ENCODE data around the gene TPK1.
A peak's percentile ranks its signal among the peaks of the same experiment; 100 is the strongest.

TPK1 gene

GRCh38 chr7:144519925-144520324, 315.9 kb downstream of the TPK1 start:
- DNase-seq, result no peak

DNA sequence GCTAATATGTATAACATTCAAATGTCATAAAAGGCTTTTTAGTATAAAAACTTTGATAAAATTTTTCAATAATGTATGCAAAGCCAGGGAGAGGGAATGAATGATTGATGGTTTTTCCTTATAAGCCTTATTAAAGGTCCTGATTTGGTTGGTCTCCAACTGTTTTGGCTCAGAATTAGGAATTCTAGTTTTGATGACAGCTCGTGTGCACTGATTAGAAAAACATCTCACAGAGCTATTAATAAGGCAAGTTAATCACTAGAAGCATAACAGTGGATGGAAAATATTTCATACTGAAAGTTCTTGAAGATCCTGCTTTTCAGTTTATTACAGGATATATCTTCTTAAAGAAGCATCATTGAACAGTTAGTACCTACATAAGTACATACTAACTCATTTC, 317.5 kb downstream of the TPK1 start:
- DNase-seq, result no peak

DNA sequence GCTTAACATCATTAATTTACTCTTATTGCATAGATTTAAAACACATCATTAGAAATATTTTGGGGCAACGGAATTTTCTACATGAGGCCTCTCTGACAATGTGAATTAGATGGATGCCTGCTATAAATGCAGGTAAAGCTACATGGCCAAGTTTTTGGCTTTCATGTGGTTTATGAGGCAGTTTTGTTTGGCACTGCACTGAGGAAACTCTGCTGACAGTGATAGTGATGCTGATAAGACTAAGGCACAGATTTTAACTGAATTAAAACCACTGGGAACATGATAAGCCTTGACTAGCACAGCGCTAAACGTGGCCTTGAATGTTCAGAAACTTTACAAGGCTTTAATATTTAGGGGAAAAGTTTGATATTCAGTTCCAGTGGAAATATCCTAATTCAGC, 318.1 kb downstream of the TPK1 start:
- no peak for DNase-seq

- DNase-seq, result no peak
These were observed 318.9 kb downstream of the TPK1 start for GRCh38 chr7:144516729-144517525.

GRCh38 chr7:144513334-144513733, 322.5 kb downstream of the TPK1 start:
- DNase-seq, result peak; percentile 5

DNA sequence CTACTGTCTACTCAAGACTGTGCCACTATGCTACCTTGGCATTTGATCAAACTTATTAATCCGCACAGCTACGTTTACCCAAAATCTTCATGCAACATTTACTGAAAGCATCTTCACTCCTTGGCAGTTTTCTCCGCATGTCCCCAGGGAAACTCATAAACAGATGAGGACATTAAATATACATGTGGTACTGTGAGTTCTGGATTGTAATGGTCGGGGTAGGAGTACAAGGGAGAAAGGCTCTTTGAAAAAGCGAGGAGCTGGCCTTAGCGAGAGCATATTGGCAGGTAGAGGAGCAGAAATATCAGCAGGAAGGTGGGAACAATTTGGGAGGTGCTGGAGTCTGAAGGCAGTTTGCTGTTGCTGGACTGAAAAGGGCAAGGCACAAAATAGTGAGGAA, 325.2 kb downstream of the TPK1 start:
- no peak for DNase-seq

- DNase-seq, result no peak
These were observed 327.2 kb downstream of the TPK1 start for GRCh38 chr7:144508702-144509101.

- no peak for DNase-seq
These were observed 332.6 kb downstream of the TPK1 start for GRCh38 chr7:144503215-144503614.

- DNase-seq, result no peak
These were observed 335.6 kb downstream of the TPK1 start for GRCh38 chr7:144500225-144500624.

DNA sequence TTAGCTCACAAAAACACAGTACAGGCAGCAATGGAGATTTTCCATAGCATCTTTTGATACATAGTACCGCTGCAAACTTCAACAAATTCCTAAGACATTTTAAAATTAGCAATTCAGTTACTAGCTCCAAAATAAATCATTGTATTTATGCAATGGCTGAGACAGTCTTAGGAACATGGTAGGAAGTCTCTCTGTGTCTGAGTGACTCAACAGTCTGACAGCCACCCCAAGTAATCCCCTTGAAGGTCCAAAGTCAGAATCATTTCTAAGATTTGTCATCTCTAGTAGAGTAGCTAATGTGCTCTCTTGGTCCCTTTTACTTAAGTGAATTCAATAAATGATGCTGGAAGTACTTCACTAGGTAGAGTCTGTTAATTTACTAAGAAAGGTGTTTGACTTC, 338.6 kb downstream of the TPK1 start:
- no peak for DNase-seq

- no peak for DNase-seq
These were observed 341.5 kb downstream of the TPK1 start for GRCh38 chr7:144494355-144494754.

DNA sequence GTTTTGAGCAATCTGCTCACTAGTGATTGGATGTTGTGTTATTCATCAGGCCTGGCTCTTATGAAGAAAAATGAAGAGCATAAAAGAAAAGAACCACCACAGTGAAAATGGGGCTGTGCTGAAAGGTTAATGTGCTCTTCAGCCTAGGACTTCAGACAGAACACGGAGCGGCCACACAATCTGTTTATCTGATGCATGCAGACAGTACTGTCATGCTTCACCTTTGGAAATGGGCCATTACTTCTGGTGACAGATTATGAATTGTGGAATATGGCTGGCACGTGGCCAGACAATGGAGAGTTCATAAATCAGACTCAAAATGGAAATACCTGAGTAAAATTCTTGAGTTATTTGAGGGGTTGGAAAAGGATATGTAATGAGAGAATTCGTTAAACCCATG, 346.3 kb downstream of the TPK1 start:
- peak; percentile 23 for DNase-seq

- DNase-seq, result no peak
These were observed 346.9 kb downstream of the TPK1 start for GRCh38 chr7:144488977-144489376.

- DNase-seq, result no peak
These were observed 348.0 kb downstream of the TPK1 start for GRCh38 chr7:144487901-144488300.

DNA sequence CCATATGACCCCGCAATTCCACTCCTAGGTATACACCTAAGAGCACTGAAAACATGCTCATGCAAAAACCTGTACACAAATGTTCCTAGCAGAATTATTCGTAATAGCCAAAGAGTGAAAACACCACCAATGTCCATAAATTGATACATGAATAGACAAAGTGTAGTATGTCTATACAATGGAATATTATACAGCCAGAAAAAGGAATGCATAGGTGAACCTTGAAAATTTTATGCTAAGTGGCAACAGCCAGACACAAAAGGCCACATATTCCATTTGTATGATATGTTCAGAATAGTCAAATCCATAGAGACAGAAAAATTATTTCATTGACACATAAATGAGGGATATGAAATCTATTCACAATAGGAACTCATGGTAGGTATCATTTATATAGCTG, 351.4 kb downstream of the TPK1 start:
- DNase-seq, result no peak

GRCh38 chr7:144483189-144483588, 352.7 kb downstream of the TPK1 start:
- DNase-seq, result no peak

GRCh38 chr7:144481833-144482232, 354.0 kb downstream of the TPK1 start:
- DNase-seq, result no peak

DNA sequence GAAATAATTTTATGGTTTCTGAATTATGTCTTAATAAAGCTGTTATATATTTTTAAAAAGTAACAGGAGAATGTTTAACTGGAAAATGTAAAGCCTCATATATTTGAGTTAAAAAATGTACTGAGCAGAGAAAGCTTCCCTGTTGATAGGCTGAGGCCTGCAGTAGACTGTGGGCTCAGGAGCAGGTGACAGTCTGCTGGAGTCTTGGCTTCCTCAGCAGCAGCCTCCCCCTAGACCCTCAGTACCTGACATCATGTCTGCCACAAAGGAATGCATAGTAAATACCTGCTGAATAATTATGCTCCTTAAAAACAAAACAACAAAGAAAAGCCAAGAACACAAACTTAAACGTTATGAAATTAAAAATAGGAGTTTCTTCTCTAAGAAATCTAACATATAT, 358.5 kb downstream of the TPK1 start:
- no peak for DNase-seq

GRCh38 chr7:144474800-144475615, 360.8 kb downstream of the TPK1 start:
- DNase-seq, result no peak

DNA sequence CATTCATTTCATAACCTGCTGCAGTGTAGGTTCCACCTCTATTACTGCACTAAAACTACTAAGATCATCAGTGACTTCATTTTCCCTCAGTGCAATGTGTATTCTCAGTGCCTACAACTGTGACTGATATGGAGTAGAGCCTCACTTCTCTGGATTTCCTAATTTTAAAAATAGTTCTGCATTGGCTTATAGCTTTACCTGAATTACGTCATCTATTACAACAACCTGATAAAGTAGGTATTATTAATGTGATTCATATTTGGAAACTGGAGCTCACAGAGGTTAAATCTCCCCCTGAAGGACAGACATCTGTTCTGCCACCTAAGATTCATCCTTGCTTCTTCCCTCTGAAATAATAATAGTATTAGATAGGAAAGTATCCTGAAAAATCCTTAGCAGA, 361.5 kb downstream of the TPK1 start:
- no peak for DNase-seq

DNA sequence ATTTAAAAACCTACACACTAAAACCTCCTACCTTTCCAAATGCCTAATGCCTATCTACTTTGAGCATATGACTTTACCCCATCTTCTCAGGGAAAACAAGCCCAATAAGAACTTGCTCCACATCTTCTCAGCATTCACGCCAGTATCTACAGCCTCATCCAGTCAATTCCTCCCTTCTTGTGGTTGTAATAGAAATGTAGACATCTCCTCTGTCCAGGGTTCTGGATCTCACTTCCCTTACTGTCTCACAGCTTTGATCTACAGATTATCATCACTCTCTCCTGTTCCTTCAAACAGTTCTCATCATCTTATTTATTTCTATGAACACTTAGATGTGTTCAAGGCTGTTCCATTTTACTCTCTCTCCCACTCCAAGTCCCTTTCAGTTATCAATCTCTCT, 361.9 kb downstream of the TPK1 start:
- DNase-seq, result no peak

DNA sequence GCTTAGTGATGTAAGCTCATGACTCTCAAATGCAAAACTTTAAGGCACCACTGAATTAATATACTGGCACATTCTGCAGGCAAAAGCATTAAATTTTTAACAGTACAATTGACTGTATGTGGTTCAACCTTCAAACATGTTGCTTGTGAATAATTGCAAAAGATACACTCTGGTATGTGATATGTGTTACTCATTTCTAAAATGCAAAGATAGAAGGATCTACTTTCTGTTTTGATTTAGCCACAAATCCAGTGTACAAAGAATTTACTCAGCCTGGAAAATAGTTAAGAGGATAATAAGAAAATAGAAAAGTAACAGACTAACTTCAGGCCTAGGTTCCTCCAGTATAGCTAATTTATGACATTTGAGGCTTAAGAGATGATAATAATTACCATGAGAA, 365.8 kb downstream of the TPK1 start:
- DNase-seq, result no peak

- no peak for DNase-seq
These were observed 366.7 kb downstream of the TPK1 start for GRCh38 chr7:144468990-144469732.

GRCh38 chr7:144459635-144460034, 376.2 kb downstream of the TPK1 start:
- no peak for DNase-seq

Data from DMS79 treated with DMSO at 0.1 percent for 48 hours (cell line).